Gastrocnemius medialis (tissue), 4 donors: ENCODE measurements around the gene ISG20L2.

Experiments
- CTCF ChIP-seq, 5 experiments: fragments of 450-650 bp in 3 of 5; fragments of 200-600 bp in 2 of 5; sonication (generic) in 2 of 5; IDR thresholded peaks in 4 of 5; conservative IDR thresholded peaks in 1 of 5; 1 replicate in 4 of 5; 2 replicates in 1 of 5; pipeline ENCODE4 v1.5.1; 2016 to 2019; ENCODE audit warnings: antibody characterized with exemption in 5 of 5, mild to moderate bottlenecking in 3 of 5, moderate library complexity in 3 of 5
- POLR2A ChIP-seq, 2 donors: fragments of 450-650 bp; IDR thresholded peaks; one replicate each; pipeline ENCODE4 v1.6.1; 2017; ENCODE audit warnings: antibody characterized with exemption in 2 of 2, mild to moderate bottlenecking in 2 of 2, moderate library complexity in 2 of 2

- peak in 2 of 5 experiments; percentile 34 to 42 for TF ChIP-seq CTCF (IDR thresholded peaks at IDR 0.05 in 4 of 5, conservative IDR thresholded peaks at IDR 0.05 in 1 of 5)
- peak; percentile 55 to 81 for TF ChIP-seq POLR2A (IDR thresholded peaks at IDR 0.05)
Measured at GRCh38 chr1:156746728-156747631, 18.4 kb upstream of the ISG20L2 start.
